ENCODE measurements around the gene TRAPPC14. TPM values are rescaled to one million over a fixed set of nuclear protein-coding genes. Genes with fewer than 3 reads are reported as not detected.

Gene TRAPPC14
- total and polyA plus RNA-seq, 9 of the 15 experiments (the other 6 are each of a cell fraction or from before 2014, with no cell fraction given), result 0.42 to 45.9 (median 18.2) TPM

- peak in 1 of 4 experiments; percentile 8 for DNase-seq (ENCODE audit: extremely low read depth in 1 of 4, low spot score in 3 of 4)
- intact Hi-C loops (cut with micrococcal nuclease) (no loop called here), in situ Hi-C loops (cut with MboI) (no loop called here)
- no peaks in the 10 kb centered on the region for H3K4me1 ChIP-seq (replicated peaks in 1 of 2; ENCODE audit: control insufficient read depth in 2 of 2, insufficient read depth in 2 of 2, low read length in 2 of 2)
- no peaks in the 10 kb centered on the region for H3K9me3 ChIP-seq (replicated peaks; ENCODE audit: control insufficient read depth, insufficient read depth, low read depth, low read length)
- no TSS peak for BruUV-seq (replicated peaks)
- POLR2A ChIA-PET, result interaction anchor here (1.4 to 1.7 kb wide), 2 partner anchors 10 to 11 kb away, joined by 4 to 5 read pairs; partner anchors contain the start of gene MBLAC1
- no peak overlapping the region for H2AFZ ChIP-seq (ENCODE audit: low read depth, low read length)
- H4K20me1 ChIP-seq (replicated peaks; ENCODE audit: control insufficient read depth, insufficient read depth, low read length), result no peaks in the 10 kb centered on the region
- H3K4me3 ChIP-seq, result no peak overlapping the region
- no peak overlapping the region for H3K4me2 ChIP-seq (ENCODE audit: insufficient read depth, low read length)
- no peaks in the 10 kb centered on the region for H3K9me1 ChIP-seq (ENCODE audit: control insufficient read depth, insufficient read depth, low read length)
- no peak overlapping the region for H3K27ac ChIP-seq (ENCODE audit: extremely low read depth, low read depth, low read length)
- peak; percentile 57 for ATAC-seq
- 37% methylated on average over 13 of the region's 13 CpGs for WGBS (ENCODE audit: insufficient coverage, low coverage, missing lambda C conversion rate)
- TF ChIP-seq NFE2 (IDR thresholded peaks at IDR 0.05; ENCODE audit: low read depth), result 0 out of 2 replicates have a peak, but pooled peaks have one; percentile 35
- TF ChIP-seq C11orf30 (IDR thresholded peaks at IDR 0.05; ENCODE audit: low read depth), result 0 out of 2 replicates have a peak, but pooled peaks have one; percentile 6
- no peak for TF ChIP-seq ZFP30 (CRISPR knock-in tag; IDR thresholded peaks at IDR 0.05; ENCODE audit: borderline replicate concordance)
- no peak for TF ChIP-seq KDM4B (IDR thresholded peaks at IDR 0.05; ENCODE audit: borderline replicate concordance in 2 of 2, low read depth in 1 of 2)
- no peak for FAIRE-seq
- H3K36me3 ChIP-seq (ENCODE audit: control insufficient read depth, insufficient read depth, low read length), result no peaks in the 10 kb centered on the region
- peaks cover 11 to 18% of the 10 kb centered on the region in 2 experiments; a peak in 4 of 5 replicates for H3K27me3 ChIP-seq (ENCODE audit: control insufficient read depth in 2 of 2, insufficient read depth in 2 of 2, low read length in 2 of 2)
- no peaks in the 10 kb centered on the region for H3K79me2 ChIP-seq (ENCODE audit: control insufficient read depth, insufficient read depth, low read length)
- H3K9ac ChIP-seq (ENCODE audit: insufficient read depth in 1 of 2, low read depth in 2 of 2, low read length in 2 of 2), result no peak overlapping the region
- CTCF ChIA-PET (ENCODE audit: low intra/inter-chr PET ratio), result interaction anchor here (0.6 kb wide), 1 partner anchor 74 kb away, joined by 3 read pairs; no protein-coding TSS in a partner anchor
These were observed 20.4 kb downstream of the TRAPPC14 start for GRCh38 chr7:100137851-100138760.
